Measurements from ENCODE around the gene NMT1.

Gene NMT1

DNA sequence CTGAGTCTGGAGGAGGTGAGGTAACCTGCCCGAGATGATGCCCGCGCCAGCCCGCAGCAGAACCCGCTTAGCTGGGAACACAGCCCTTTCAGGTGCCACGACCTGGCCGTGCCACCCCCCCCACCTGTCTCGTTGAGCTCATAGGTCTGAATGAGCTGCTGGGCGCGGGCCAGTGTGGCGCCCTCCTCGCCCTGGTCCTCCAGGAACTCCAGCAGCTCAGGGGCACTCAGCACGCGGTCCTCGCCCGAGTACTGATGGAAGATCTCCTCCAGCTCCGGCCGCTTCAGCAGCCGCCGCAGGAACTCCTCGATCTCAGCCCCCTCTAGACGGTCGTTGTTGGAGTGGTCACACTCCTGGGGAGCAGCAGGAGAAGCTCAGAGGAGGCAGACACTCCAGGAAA is 57.6 kb downstream of the NMT1 start:
- H3K4me3 ChIP-seq (ENCODE audit: low read length), result no peak overlapping the region
- H3K79me2 ChIP-seq (ENCODE audit: control insufficient read depth, low read length), result no peaks in the 10 kb centered on the region
- H3K27ac ChIP-seq (ENCODE audit: low read depth, low read length), result no peak overlapping the region
- TF ChIP-seq, protein P1, sequence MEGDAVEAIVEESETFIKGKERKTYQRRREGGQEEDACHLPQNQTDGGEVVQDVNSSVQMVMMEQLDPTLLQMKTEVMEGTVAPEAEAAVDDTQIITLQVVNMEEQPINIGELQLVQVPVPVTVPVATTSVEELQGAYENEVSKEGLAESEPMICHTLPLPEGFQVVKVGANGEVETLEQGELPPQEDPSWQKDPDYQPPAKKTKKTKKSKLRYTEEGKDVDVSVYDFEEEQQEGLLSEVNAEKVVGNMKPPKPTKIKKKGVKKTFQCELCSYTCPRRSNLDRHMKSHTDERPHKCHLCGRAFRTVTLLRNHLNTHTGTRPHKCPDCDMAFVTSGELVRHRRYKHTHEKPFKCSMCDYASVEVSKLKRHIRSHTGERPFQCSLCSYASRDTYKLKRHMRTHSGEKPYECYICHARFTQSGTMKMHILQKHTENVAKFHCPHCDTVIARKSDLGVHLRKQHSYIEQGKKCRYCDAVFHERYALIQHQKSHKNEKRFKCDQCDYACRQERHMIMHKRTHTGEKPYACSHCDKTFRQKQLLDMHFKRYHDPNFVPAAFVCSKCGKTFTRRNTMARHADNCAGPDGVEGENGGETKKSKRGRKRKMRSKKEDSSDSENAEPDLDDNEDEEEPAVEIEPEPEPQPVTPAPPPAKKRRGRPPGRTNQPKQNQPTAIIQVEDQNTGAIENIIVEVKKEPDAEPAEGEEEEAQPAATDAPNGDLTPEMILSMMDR (IDR thresholded peaks at IDR 0.05; ENCODE audit: low read depth, low read length, poor library complexity, severe bottlenecking), result no peak
- no peaks in the 10 kb centered on the region for H3K9me3 ChIP-seq (ENCODE audit: control insufficient read depth, insufficient read depth, low read length)
- no peaks in the 10 kb centered on the region for H4K20me1 ChIP-seq (ENCODE audit: control insufficient read depth, insufficient read depth, low read depth, low read length)
- H3F3A ChIP-seq (ENCODE audit: control insufficient read depth, insufficient read depth), result no peaks in the 10 kb centered on the region
- no peaks in the 10 kb centered on the region for H3K27me3 ChIP-seq (ENCODE audit: control insufficient read depth, low read length)
- no peaks in the 10 kb centered on the region for H3K9me2 ChIP-seq (replicated peaks; ENCODE audit: control insufficient read depth, low read length)
- no peaks in the 10 kb centered on the region for H3K4me1 ChIP-seq (ENCODE audit: control insufficient read depth, low read length)
- H3K4me2 ChIP-seq (ENCODE audit: low read length), result no peak overlapping the region
- H3K36me3 ChIP-seq (ENCODE audit: control insufficient read depth, low read length), result no peaks in the 10 kb centered on the region

DNA sequence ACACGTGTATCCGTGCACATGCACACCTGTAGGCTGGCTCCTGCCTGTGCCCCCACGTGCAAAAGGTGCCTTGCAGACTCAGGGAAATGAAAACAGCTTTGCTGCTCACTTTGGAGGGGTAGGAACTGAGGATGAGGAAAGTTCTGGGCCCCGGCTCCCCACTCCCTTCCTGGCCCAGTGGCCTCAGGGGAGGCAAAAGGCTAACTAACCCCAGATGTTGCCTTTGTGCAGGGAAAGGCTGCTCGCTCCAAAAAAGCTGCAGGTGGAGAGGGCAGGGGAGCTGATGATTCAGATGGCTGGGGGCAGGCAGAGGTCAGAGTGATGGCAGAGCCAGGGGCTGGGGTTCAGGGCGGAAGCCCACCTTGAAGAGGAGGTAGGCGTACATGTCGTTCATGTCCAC is 58.8 kb downstream of the NMT1 start:
- Histone ChIP-seq H3K4me3 (ENCODE audit: low read length) (no peak overlapping the region), H3K79me2 (ENCODE audit: control insufficient read depth, low read length) (no peaks in the 10 kb centered on the region), H3K27me3 (ENCODE audit: control insufficient read depth, low read length) (no peaks in the 10 kb centered on the region), H3K4me1 (ENCODE audit: control insufficient read depth, low read length) (no peaks in the 10 kb centered on the region), H4K20me1 (ENCODE audit: control insufficient read depth, insufficient read depth, low read depth, low read length) (no peaks in the 10 kb centered on the region), H3K36me3 (ENCODE audit: control insufficient read depth, low read length) (no peaks in the 10 kb centered on the region), H3K27ac (ENCODE audit: low read depth, low read length) (no peak overlapping the region), H3K9me3 (ENCODE audit: control insufficient read depth, insufficient read depth, low read length) (no peaks in the 10 kb centered on the region), H3K9me2 (replicated peaks; ENCODE audit: control insufficient read depth, low read length) (no peaks in the 10 kb centered on the region), H3F3A (ENCODE audit: control insufficient read depth, insufficient read depth) (no peaks in the 10 kb centered on the region), H3K4me2 (ENCODE audit: low read length) (no peak overlapping the region)
- TF ChIP-seq, protein P1 (IDR thresholded peaks at IDR 0.05; ENCODE audit: low read depth, low read length, poor library complexity, severe bottlenecking), result no peak
- no peak for TF ChIP-seq EZH2phosphoT487 (IDR thresholded peaks at IDR 0.05; ENCODE audit: borderline replicate concordance, low read length)

DNA sequence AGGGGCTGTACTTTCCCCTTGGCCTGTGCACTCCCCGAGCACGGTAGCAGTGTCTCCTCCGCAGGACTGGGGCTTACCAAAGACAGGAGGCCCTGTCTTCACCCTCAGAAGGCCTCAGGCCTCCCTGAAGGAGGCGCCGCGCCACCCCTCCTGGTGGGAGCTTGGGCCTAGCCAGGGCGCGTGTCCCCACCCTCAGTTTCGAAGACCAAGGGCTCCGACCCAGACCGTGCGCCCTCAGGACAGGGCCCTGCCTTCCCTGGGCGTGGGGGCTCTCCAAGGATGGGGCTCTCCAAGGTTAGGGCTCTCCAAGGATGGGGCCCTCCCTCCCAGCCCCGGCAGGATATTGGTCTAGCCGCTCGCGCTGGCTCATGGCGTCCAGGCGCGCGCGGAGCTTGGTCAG is 59.4 kb downstream of the NMT1 start:
- no peaks in the 10 kb centered on the region for H4K20me1 ChIP-seq (ENCODE audit: control insufficient read depth, insufficient read depth, low read depth, low read length)
- H3K27me3 ChIP-seq (ENCODE audit: control insufficient read depth, low read length), result no peaks in the 10 kb centered on the region
- H3K9me2 ChIP-seq (replicated peaks; ENCODE audit: control insufficient read depth, low read length), result no peaks in the 10 kb centered on the region
- H3K9me3 ChIP-seq (ENCODE audit: control insufficient read depth, insufficient read depth, low read length), result no peaks in the 10 kb centered on the region
- H3K4me3 ChIP-seq (ENCODE audit: low read length), result no peak overlapping the region
- TF ChIP-seq EZH2phosphoT487 (IDR thresholded peaks at IDR 0.05; ENCODE audit: borderline replicate concordance, low read length), result no peak
- TF ChIP-seq, protein P1 (IDR thresholded peaks at IDR 0.05; ENCODE audit: low read depth, low read length, poor library complexity, severe bottlenecking), result no peak
- H3K36me3 ChIP-seq (ENCODE audit: control insufficient read depth, low read length), result no peaks in the 10 kb centered on the region
- H3K27ac ChIP-seq (ENCODE audit: low read depth, low read length), result no peak overlapping the region
- no peaks in the 10 kb centered on the region for H3K4me1 ChIP-seq (ENCODE audit: control insufficient read depth, low read length)
- no peaks in the 10 kb centered on the region for H3F3A ChIP-seq (ENCODE audit: control insufficient read depth, insufficient read depth)
- no peaks in the 10 kb centered on the region for H3K79me2 ChIP-seq (ENCODE audit: control insufficient read depth, low read length)
- H3K4me2 ChIP-seq (ENCODE audit: low read length), result no peak overlapping the region

DNA sequence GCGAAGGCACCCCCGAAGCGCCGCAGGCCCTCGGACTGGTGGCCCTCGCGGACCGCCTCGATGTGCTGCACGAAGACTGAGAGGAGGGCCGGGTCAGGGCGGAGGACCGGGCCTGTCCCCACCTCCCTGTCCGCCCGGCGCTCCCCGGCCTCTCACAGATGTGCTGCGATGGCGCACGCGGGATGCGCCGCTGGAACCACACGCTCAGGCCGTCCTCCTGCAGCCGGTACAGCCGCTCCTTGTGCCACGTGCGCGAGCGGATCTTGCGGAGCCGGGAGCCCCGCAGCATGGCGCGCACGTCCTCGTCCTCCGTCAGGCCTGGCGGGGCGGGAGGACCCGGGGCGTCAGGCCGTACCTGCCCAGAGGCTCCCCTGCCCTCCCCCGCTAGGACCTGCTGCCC is 59.9 kb downstream of the NMT1 start:
- H3K36me3 ChIP-seq (ENCODE audit: control insufficient read depth, low read length), result no peaks in the 10 kb centered on the region
- no peaks in the 10 kb centered on the region for H3K9me3 ChIP-seq (ENCODE audit: control insufficient read depth, insufficient read depth, low read length)
- no peaks in the 10 kb centered on the region for H3K79me2 ChIP-seq (ENCODE audit: control insufficient read depth, low read length)
- H3K4me3 ChIP-seq (ENCODE audit: low read length), result no peak overlapping the region
- H3K4me2 ChIP-seq (ENCODE audit: low read length), result no peak overlapping the region
- no peaks in the 10 kb centered on the region for H3K9me2 ChIP-seq (replicated peaks; ENCODE audit: control insufficient read depth, low read length)
- H3F3A ChIP-seq (ENCODE audit: control insufficient read depth, insufficient read depth), result no peaks in the 10 kb centered on the region
- H3K27me3 ChIP-seq (ENCODE audit: control insufficient read depth, low read length), result no peaks in the 10 kb centered on the region
- no peak overlapping the region for H3K27ac ChIP-seq (ENCODE audit: low read depth, low read length)
- H3K4me1 ChIP-seq (ENCODE audit: control insufficient read depth, low read length), result no peaks in the 10 kb centered on the region
- no peak for TF ChIP-seq EZH2phosphoT487 (IDR thresholded peaks at IDR 0.05; ENCODE audit: borderline replicate concordance, low read length)
- TF ChIP-seq, protein P1 (IDR thresholded peaks at IDR 0.05; ENCODE audit: low read depth, low read length, poor library complexity, severe bottlenecking), result no peak
- H4K20me1 ChIP-seq (ENCODE audit: control insufficient read depth, insufficient read depth, low read depth, low read length), result no peaks in the 10 kb centered on the region

Data from DOHH2 (cell line).